ENCODE results near the gene ZMAT5. TPM values are rescaled to one million over a fixed set of nuclear protein-coding genes. Genes with fewer than 3 reads are reported as not detected.

The ZMAT5 gene
- total and polyA plus RNA-seq, 2 of the 13 experiments (the other 11 are each of a cell fraction or from before 2014, with no cell fraction given) = 20.7 to 27.8 TPM

- no peak for TF ChIP-seq JUND (CRISPR knock-in tag; IDR thresholded peaks at IDR 0.05)
Observed at GRCh38 chr22:29700206-29700899, 66.5 kb downstream of the ZMAT5 start (continued).

GRCh38 chr22:29697853-29698598 lies 68.8 kb downstream of the ZMAT5 start:
- TF ChIP-seq CENPT (CRISPR knock-in tag; IDR thresholded peaks at IDR 0.05; ENCODE audit: low read depth) = no peak
- no peak for TF ChIP-seq ZBTB33 (CRISPR knock-in tag; IDR thresholded peaks at IDR 0.05)
- TF ChIP-seq CHD2 (IDR thresholded peaks at IDR 0.05; ENCODE audit: low read depth, low read length) = no peak
- no peak for TF ChIP-seq SNAI1 (CRISPR knock-in tag; IDR thresholded peaks at IDR 0.05; ENCODE audit: borderline replicate concordance)
- TF ChIP-seq ZNF75D (CRISPR knock-in tag; IDR thresholded peaks at IDR 0.05; ENCODE audit: borderline replicate concordance) = no peak
- TF ChIP-seq ZNF773 (CRISPR knock-in tag; IDR thresholded peaks at IDR 0.05; ENCODE audit: borderline replicate concordance) = no peak
- TF ChIP-seq ZIK1 (CRISPR knock-in tag; IDR thresholded peaks at IDR 0.05; ENCODE audit: borderline replicate concordance, low read depth) = no peak
- ATAC-seq (no peak), DNase-seq (ENCODE audit: low spot score) (no peak), FAIRE-seq (no peak)
- ChIA-PET POLR2A (no interaction called here), CTCF (ENCODE audit: low intra/inter-chr PET ratio, low total read pairs) (no interaction called here)
- intact Hi-C loops (cut with micrococcal nuclease; ENCODE audit: unreplicated experiment) (no loop called here), in situ Hi-C loops (cut with HindIII; ENCODE audit: extremely low pct_ligation_motif_present, low pct_unique_long_range_greater_than_20kb) (no loop called here)
- Histone ChIP-seq H3K4me2 (ENCODE audit: low read depth, low read length) (no peak overlapping the region), H3K27ac (ENCODE audit: extremely low read length, insufficient read depth, low read length) (no peak overlapping the region), H3K36me3 (replicated peaks in 1 of 2; ENCODE audit: control insufficient read depth in 1 of 2, insufficient read depth in 2 of 2, low read length in 2 of 2) (peaks cover 4 to 7% of the 10 kb centered on the region in 2 experiments; a peak in 4 of 5 replicates), H3K27me3 (ENCODE audit: control insufficient read depth in 1 of 2, insufficient read depth in 2 of 2, low read length in 2 of 2) (peaks cover 0 to 5% of the 10 kb centered on the region in 2 experiments; a peak in 3 of 5 replicates), H3K4me1 (ENCODE audit: insufficient read depth, low read length) (peaks cover 20% of the 10 kb centered on the region), H2AFZ (ENCODE audit: low read length) (no peak overlapping the region), H3K79me2 (ENCODE audit: insufficient read depth, low read length) (no peaks in the 10 kb centered on the region), H3K9me3 (ENCODE audit: low read length) (no peaks in the 10 kb centered on the region), H3K9ac (ENCODE audit: insufficient read depth, low read depth, low read length) (no peak overlapping the region), H3K4me3 (replicated peaks in 1 of 3; ENCODE audit: insufficient read depth in 1 of 3, low read depth in 2 of 3, low read length in 3 of 3) (no peak overlapping the region), H4K20me1 (ENCODE audit: insufficient read depth, low read length) (no peaks in the 10 kb centered on the region)
- BruUV-seq (replicated peaks) = no TSS peak
- WGBS (ENCODE audit: low lambda C conversion rate) = 92% methylated on average over 13 of the region's 16 CpGs
